OCI-LY1 (cell line): ENCODE results near the gene PLCG2.

ENCODE experiments used
- CTCF ChIP-seq: fragments of 200-600 bp; sonication (generic), shearing (Covaris generic); IDR thresholded peaks from 2 replicates; pipeline ENCODE4 v1.5.1; 2017; ENCODE audit warnings: mild to moderate bottlenecking, antibody characterized with exemption, low read length, moderate library complexity, mixed read lengths
- EZH2 ChIP-seq: fragments of 200-600 bp; sonication (generic), shearing (Covaris generic); IDR thresholded peaks from 2 replicates; pipeline ENCODE4 v1.8.0; 2017; ENCODE audit warnings: borderline replicate concordance, mixed run types, mild to moderate bottlenecking, antibody characterized with exemption, low read length, moderate library complexity, mixed read lengths

GRCh38 chr16:81732699-81733098, 46.4 kb upstream of the PLCG2 start:
- TF ChIP-seq CTCF (peak; percentile 14; the same call in 1 of the 2 replicates), EZH2 (no peak)
